ENCODE data around the gene CYP4F8. TPM values are rescaled to one million over a fixed set of nuclear protein-coding genes. Genes with fewer than 3 reads are reported as not detected.
A peak's percentile ranks its signal among the peaks of the same experiment; 100 is the strongest.
"Not testable (repeated sequence)": the region's sequence is repeated elsewhere in the genome, so short reads cannot be mapped to it uniquely, and the experiment has no call there.

The CYP4F8 gene
- total RNA-seq, 2 donors from 2014 or later = not detected

GRCh38 chr19:15673176-15673654 lies 58.2 kb downstream of the CYP4F8 start:
- H3K27ac Mint-ChIP-seq = peak overlapping the region; percentile 59
- peaks cover 8% of the 10 kb centered on the region for H3K36me3 Mint-ChIP-seq (ENCODE audit: low read depth)
- H3K9me3 Mint-ChIP-seq = peaks cover 17% of the 10 kb centered on the region
- no peak overlapping the region for H3K4me3 Mint-ChIP-seq
- no peaks in the 10 kb centered on the region for H3K27me3 Mint-ChIP-seq
- ATAC-seq (replicated peaks) = peak; percentile 46
- peaks cover 16% of the 10 kb centered on the region for H3K4me1 Mint-ChIP-seq

GRCh38 chr19:15675560-15675959 lies 60.5 kb downstream of the CYP4F8 start:
- ATAC-seq (replicated peaks) = no peak
- Mint-ChIP-seq H3K27ac (peak overlapping the region; percentile 46), H3K36me3 (ENCODE audit: low read depth) (peaks cover 8% of the 10 kb centered on the region), H3K27me3 (no peaks in the 10 kb centered on the region), H3K9me3 (peaks cover 17% of the 10 kb centered on the region), H3K4me1 (peaks cover 16% of the 10 kb centered on the region), H3K4me3 (no peak overlapping the region)

DNA sequence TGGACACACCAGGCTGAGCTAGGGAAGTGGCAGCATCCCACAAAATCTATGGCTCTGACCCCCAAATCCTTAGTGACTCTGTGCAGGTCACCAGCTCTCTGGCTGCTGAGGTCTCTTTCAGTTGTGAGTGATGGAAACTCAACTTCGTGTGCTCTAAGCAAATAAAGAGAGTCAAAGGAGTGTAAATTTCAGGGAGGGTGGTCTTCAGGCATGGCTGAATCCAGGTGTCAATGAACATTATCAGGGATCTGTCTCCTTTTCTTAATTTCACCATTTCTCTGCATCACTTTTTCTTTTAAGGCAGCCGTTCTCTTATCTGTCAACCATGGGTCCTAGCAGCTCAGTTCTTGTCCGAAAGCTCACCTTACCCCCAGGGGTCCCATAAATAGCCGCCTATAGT lies 64.1 kb downstream of the CYP4F8 start:
- H3K9me3 Mint-ChIP-seq = peaks cover 17% of the 10 kb centered on the region

GRCh38 chr19:15679865-15680264 lies 64.8 kb downstream of the CYP4F8 start:
- not testable (repeated sequence) for H3K27ac Mint-ChIP-seq; H3K4me3 Mint-ChIP-seq; ATAC-seq (replicated peaks); H3K27me3 Mint-ChIP-seq; H3K4me1 Mint-ChIP-seq; H3K36me3 Mint-ChIP-seq (ENCODE audit: low read depth)
- H3K9me3 Mint-ChIP-seq = peaks cover 12% of the 10 kb centered on the region

More for the DNA sequence above, 64.1 kb downstream of the CYP4F8 start:
- Mint-ChIP-seq H3K4me3 (no peak overlapping the region), H3K27ac (no peak overlapping the region), H3K4me1 (peaks cover 12% of the 10 kb centered on the region), H3K36me3 (ENCODE audit: low read depth) (peaks cover 8% of the 10 kb centered on the region), H3K27me3 (peaks cover 8% of the 10 kb centered on the region)
- ATAC-seq (replicated peaks) = no peak

Other genes with a start within 250 kb of the CYP4F8 start
- 10 to 100 TPM; 48.5 to 62.5 TPM for gene AKAP8, start 235.4 kb upstream of the CYP4F8 start, total RNA-seq
- gene AKAP8L, start 196.2 kb upstream of the CYP4F8 start, total RNA-seq = 10 to 100 TPM; 64.8 to 68.4 TPM
- 10 to 100 TPM; 27.7 to 30.0 TPM for gene WIZ, start 165.3 kb upstream of the CYP4F8 start, total RNA-seq
- 100 to 1,000 TPM; 126 to 134 TPM for gene RASAL3, start 150.7 kb upstream of the CYP4F8 start, total RNA-seq
- under 1 TPM in 1 of 2 donors, not detected in 1; 0.11 TPM for gene PGLYRP2, start 135.7 kb upstream of the CYP4F8 start, total RNA-seq
- gene CYP4F22, start 106.7 kb upstream of the CYP4F8 start, total RNA-seq = under 1 TPM; 0.58 to 0.73 TPM
- gene CYP4F3, start 25.7 kb downstream of the CYP4F8 start, total RNA-seq = under 1 TPM; 0.45 to 0.95 TPM
- gene CYP4F12, start 57.9 kb downstream of the CYP4F8 start, total RNA-seq = under 1 TPM in 1 of 2 donors, not detected in 1; 0.61 TPM
- not detected for gene OR10H2, start 112.8 kb downstream of the CYP4F8 start, total RNA-seq
- gene OR10H3, start 122.8 kb downstream of the CYP4F8 start, total RNA-seq = not detected
- not detected for gene OR10H5, start 172.4 kb downstream of the CYP4F8 start, total RNA-seq
- not detected for gene OR10H1, start 200.4 kb downstream of the CYP4F8 start, total RNA-seq